Measurements from ENCODE around the gene XIAP.
A peak's percentile ranks its signal among the peaks of the same experiment; 100 is the strongest.
"Not testable (repeated sequence)": the region's sequence is repeated elsewhere in the genome, so short reads cannot be mapped to it uniquely, and the experiment has no call there.

XIAP gene

GRCh38 chrX:123859846-123860838, at the start of gene XIAP:
TSS of gene XIAP (plus strand) at chrX:123860053. CDS start at chrX:123885663, 25,610 bp downstream.
- DNase-seq: no peak

DNA sequence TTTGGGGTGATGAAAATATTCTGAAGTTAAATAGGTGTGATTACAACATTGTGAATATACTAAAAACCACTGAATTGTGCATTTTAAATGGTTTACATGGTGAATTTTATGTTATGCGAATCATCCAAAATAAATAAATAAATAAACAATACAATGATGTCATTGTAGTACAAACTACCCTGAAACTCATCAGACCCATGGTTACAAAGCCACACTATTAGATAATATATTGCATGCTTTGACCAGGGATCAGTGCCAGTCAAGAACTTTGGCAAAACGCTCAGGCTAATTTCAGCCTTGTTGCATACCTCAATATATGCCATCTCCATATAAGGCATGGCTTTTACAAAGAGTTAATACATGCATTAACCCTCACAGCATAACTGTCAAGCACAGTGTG, 45.5 kb upstream of the XIAP start:
- DNase-seq: no peak

GRCh38 chrX:123814934-123815394, 44.9 kb upstream of the XIAP start:
- peak; percentile 40 for DNase-seq

GRCh38 chrX:123817288-123817894, 42.5 kb upstream of the XIAP start:
- no peak for DNase-seq

DNA sequence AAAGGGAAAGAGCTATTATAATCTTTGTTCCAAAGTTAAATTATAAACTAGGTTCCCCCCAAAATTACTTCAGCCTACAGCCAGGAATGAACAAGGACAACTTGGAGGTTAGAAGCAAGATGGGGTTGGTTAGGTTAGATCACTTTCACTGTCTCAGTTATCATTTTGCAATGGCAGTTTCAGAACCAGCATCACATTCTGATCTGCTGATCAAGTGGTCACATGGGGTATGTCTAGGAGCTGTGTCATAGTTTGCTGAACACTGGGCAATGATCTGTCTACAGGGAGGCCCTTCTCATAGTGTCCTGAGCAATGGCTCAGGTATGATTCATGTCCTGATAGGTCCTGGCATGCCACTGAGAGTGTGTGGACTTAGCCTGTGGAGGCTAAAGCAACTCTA, 41.6 kb upstream of the XIAP start:
- DNase-seq: no peak

GRCh38 chrX:123822965-123823364, 36.9 kb upstream of the XIAP start:
- DNase-seq: no peak

- DNase-seq: no peak
These were observed 29.5 kb upstream of the XIAP start for GRCh38 chrX:123830309-123830708.

- DNase-seq: peak; percentile 17
These were observed 26.5 kb upstream of the XIAP start for GRCh38 chrX:123833387-123833786.

- no peak for DNase-seq
These were observed 25.7 kb upstream of the XIAP start for GRCh38 chrX:123834116-123834515.

DNA sequence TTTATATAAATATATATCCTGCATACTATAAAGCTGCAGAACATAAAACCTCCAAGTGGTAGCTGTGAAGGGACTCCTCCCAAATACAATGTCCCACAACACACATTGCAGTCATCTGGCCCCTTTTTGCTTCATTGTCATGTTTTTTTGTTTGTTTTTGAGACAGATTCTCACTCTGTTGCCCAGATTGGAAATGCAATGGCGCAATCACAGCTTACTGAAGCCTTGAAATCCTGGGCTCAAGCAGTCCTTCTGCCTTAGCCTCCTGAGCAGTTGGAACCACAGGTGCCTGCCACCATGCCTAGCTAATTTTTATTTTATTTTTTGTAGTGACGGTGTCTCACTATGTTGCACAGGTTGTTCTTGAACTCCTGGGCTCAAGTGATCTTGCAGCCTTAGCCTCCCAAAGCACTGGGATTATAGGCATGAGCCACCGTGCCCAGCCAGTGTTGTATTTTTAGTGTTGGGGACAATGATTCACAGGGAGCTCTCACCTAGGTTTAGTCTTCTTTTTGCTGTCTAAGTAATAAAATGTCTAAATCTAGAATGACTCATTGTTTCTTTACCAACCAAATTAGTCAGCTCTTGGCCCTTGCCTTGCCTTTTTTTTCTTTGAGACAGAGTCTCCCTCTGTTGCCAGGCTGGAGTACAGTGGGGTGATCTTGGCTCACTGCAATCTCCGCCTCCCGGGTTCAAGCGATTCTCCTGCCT, 24.0 kb upstream of the XIAP start:
- no peak for DNase-seq

DNA sequence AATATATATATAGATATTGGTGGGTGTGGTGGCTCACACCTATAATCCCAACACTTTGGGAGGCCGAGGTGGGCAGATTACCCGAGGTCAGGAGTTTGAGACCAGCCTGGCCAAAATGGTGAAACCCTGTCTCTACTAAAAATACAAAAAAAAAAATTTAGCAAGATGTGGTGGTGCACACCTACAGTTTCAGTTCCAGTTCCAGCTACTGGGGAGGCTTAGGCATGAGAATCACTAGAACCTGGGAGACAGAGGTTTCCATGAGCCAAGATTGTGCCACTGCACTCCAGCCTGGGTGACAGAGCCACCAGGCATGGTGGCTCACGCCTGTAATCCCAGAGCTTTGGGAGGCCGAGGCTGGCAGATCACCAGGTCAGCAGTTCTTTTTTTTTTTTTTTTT, 14.7 kb upstream of the XIAP start:
- DNase-seq: not testable (repeated sequence)

GRCh38 chrX:123846577-123847038, 13.2 kb upstream of the XIAP start:
- DNase-seq: no peak

DNA sequence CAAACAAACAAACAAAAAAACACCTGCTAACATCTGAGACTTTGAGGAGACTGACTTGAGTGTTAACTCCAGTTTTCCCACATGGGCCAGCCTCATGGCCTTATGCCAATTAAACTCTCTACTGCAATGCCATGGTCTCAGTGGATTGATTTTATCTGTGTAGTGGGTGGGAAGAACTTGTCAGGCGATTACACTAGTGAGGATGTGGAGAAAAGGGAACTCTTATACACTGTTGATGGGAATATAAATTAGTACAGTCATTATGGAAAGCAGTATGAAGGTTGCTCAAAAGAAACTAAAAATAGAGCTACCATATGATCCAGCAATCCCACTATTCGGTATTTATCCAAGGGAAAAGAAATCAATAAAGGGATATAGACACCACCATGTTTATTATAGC, 12.8 kb upstream of the XIAP start:
- DNase-seq: no peak

DNA sequence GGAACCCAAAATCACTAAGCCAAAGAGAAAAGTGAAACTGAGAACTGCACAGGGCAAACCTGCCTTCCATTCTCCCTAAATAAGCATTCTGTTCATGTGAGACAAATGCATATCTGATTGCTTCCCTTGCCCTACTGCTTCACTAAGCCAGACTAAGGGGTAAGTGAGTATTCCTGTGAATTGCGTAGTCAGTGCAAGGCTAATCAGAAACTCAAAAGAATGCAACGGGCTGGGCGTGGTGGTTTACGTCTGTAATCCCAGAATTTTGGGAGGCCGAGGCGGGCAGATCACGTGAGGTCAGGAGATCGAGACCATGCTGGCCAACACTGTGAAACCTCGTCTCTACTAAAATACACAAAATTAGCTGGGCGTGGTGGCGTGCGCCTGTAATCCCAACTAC, 10.8 kb upstream of the XIAP start:
- DNase-seq: no peak

DNA sequence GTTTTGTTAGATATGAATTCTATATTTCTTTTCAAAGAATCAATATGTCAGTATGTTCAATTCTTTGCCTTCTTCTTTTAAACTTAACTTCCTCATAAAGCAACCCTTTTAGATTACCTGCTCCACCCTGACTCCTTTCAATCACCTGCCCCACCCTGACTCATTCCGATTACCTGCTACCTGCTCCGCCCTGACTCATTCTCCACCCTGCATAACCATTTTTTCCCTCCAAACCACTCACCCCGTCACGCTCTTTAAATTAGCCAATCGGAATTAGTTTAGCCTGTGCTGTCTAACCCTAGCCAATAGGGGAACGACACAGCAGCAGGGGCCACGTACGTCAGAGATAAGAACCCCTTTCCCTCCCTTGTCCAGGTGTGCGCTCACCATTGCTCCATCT, 9.9 kb upstream of the XIAP start:
- not testable (repeated sequence) for DNase-seq

- no peak for DNase-seq
These were observed 8.8 kb upstream of the XIAP start for GRCh38 chrX:123851079-123851478.

DNA sequence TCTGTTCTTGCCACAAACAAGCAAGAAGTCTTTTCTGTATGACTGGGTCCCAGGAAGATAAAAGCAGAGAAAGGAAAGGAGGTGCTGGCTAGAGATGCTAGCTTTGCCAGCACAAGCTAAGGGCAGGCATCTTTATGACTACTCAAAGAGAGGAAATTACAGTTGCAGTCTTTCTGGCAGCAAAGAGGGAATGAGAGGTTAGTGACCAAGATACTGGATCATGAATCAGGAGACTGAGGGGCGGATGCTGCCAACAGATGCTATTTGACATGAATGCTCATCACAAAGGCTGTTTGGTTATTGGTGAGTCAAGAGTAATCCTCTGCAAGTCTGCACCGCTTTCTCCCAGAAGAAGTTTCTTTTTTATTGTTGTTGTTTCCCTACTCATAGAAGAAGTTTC, 5.5 kb upstream of the XIAP start:
- DNase-seq: no peak

DNA sequence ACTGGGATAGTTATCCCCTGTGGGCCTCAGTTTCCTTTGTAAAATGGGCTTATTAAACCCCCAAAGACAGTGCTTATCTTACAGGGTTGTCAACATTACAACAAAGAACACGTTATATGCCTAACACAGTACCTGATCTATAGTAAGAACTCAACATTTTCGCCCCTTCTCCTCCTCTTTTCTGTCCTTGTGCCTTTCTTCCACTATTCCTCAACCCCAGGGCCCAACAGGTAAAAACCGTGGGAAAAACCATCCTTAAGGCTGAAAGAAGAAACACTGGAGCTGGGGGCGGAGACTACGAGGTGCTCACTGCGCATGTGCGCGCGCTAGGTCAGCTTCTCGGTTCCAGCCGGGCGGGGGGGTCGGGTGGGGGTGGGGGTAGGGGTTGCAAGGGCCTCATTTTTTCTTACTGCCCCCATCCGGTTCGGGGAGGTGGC, 426 bp upstream of the XIAP start:
- peak; percentile 61 for DNase-seq

DNA sequence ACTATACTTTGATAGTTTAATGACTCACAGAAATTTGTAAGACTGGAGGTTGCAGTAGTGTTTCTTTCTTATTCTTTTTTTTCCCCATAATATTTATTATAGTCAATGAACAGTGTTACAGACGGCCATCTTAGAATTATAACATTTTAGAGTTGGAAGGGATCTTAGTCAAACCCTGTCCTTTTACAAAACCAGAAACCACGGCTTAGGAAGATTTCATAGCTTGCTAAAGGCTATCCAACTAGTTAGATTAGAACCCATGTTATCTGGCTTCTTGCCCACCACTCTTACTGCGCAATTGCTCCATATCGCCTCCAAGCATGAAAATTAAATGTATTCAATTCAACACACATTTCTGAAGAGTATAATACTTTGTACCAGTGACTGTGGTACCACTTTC, 1.1 kb downstream of the XIAP start:
- DNase-seq: no peak

DNA sequence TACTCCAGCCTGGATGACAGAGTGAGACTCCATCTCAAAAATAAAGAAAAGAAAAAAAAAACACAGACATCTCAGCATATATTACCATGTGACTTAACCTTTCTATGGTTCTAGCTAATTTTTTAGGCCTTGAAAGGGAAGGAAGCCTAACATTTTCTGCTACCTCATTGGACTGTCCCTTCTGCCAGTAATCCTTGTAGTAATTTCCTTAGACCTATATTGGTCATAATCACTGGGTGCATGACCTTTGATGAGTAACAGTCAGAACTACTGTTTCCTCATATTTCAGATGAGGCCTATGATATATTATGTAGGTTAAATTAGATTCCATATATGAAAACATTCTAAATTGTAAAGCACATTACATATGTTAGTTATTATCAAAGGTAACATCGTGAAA, 9.6 kb downstream of the XIAP start:
- no peak for DNase-seq

DNA sequence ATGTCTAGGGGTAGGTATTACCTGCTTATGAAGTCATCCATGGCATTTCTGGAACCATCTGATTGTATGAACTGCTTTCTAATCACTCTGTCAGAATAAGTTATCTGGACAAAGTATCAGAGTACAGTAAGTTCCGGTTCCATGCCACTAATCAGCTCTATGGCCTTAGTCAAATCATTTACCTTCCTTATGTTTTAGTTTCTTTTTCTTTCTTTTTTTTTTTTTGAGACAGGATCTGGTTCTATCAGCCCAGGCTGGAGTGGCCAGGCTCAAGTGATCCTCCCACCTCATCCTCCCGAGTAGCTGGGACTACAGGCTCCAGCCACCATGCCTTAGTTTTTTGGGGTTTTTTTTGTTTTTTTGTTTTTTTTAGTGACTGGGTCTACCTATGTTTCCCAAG, 11.5 kb downstream of the XIAP start:
- DNase-seq: no peak

DNA sequence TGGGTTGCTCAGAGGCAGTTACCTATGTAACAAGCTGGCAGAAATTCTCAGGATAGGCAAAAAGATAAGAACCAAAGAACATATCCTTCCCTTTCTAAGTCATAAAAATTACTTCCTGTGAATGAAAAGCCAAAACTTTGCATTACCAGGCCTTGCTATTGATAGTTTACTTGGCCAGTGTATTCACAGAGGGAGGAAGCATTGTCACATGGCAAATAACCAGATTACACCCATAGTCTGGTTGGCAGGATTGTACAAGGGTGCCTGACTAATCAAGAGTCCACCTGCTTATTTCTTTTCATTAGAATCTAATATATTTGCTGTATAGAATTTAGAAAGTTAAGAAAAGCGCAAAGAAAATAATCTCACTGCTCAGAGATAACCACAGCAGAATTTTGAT, 14.1 kb downstream of the XIAP start:
- no peak for DNase-seq

DNA sequence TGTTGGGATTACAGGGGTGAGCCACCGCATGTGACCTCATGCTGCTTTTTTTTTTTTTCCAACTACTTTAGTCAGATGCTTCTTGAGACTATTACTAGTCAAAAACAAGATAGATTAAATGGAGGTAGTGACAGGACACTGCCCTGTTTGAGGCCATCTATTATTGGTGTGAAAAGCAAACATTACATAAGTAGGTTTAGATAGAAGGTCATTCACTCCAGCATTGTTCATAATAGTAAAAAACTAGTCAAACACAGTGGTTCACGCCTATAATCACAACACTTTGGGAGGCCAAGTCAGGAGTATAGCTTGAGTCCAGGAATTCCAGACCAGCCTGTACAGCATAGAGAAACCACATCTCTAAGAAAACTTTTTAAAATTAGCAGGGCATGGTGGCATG, 16.3 kb downstream of the XIAP start:
- DNase-seq: no peak

Data from NCI-H1436 treated with DMSO at 0.1 percent for 48 hours (cell line).